ENCODE measurements around the gene RNF225. TPM values are rescaled to one million over a fixed set of nuclear protein-coding genes. Genes with fewer than 3 reads are reported as not detected.

Gene RNF225
- total and polyA plus RNA-seq, 8 donors, result not detected

GRCh38 chr19:58380037-58380661, 15.3 kb upstream of the RNF225 start:
- 5 to 6% methylated on average over 23 to 24 of the region's 24 CpGs for WGBS, 2 donors
- ATAC-seq (no peak), DNase-seq (no peak), FAIRE-seq (no peak)
- peak overlapping the region; percentile 41 to 93 (median 80) for H3K4me3 ChIP-seq
- intact Hi-C loops (cut with DNase I), result no loop called here
- H3K36me3 ChIP-seq, result no peaks in the 10 kb centered on the region
- no peaks in the 10 kb centered on the region for H3K9me3 ChIP-seq
- no peaks in the 10 kb centered on the region for H3K27me3 ChIP-seq
- peaks cover 0 to 18% (median 4%) of the 10 kb centered on the region in 3 donors for H3K4me1 ChIP-seq
- H3K27ac ChIP-seq, result peak overlapping the region; percentile 74 to 95 (median 88)
- TF ChIP-seq, protein P1, sequence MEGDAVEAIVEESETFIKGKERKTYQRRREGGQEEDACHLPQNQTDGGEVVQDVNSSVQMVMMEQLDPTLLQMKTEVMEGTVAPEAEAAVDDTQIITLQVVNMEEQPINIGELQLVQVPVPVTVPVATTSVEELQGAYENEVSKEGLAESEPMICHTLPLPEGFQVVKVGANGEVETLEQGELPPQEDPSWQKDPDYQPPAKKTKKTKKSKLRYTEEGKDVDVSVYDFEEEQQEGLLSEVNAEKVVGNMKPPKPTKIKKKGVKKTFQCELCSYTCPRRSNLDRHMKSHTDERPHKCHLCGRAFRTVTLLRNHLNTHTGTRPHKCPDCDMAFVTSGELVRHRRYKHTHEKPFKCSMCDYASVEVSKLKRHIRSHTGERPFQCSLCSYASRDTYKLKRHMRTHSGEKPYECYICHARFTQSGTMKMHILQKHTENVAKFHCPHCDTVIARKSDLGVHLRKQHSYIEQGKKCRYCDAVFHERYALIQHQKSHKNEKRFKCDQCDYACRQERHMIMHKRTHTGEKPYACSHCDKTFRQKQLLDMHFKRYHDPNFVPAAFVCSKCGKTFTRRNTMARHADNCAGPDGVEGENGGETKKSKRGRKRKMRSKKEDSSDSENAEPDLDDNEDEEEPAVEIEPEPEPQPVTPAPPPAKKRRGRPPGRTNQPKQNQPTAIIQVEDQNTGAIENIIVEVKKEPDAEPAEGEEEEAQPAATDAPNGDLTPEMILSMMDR (IDR thresholded peaks at IDR 0.05), result no peak

- ATAC-seq, result peak; percentile 91 to 94 (median 92)
- DNase-seq, result peak; percentile 95 to 100 (median 99)
- 0 to 1% methylated on average over 66 to 83 of the region's 83 CpGs for WGBS, 2 donors
- Histone ChIP-seq H3K27me3 (no peaks in the 10 kb centered on the region), H3K36me3 (no peaks in the 10 kb centered on the region), H3K4me1 (peaks cover 0 to 25% (median 9%) of the 10 kb centered on the region in 3 donors), H3K27ac (peak within 1 kb of the TSS; percentile 74 to 95 (median 88)), H3K9me3 (no peaks in the 10 kb centered on the region), H3K4me3 (peak within 1 kb of the TSS; percentile 41 to 93 (median 80))
- FAIRE-seq, result peak; percentile 96
- TF ChIP-seq, protein P1 (IDR thresholded peaks at IDR 0.05), result no peak
- intact Hi-C loops (cut with DNase I), result no loop called here
These were observed 14.6 kb upstream of the RNF225 start, which contains the start of gene ZNF837 for GRCh38 chr19:58380662-58381459. Gene ZNF837 (minus strand): TSS chr19:58381030. CDS start chr19:58369332, 11,698 bp downstream.

DNA sequence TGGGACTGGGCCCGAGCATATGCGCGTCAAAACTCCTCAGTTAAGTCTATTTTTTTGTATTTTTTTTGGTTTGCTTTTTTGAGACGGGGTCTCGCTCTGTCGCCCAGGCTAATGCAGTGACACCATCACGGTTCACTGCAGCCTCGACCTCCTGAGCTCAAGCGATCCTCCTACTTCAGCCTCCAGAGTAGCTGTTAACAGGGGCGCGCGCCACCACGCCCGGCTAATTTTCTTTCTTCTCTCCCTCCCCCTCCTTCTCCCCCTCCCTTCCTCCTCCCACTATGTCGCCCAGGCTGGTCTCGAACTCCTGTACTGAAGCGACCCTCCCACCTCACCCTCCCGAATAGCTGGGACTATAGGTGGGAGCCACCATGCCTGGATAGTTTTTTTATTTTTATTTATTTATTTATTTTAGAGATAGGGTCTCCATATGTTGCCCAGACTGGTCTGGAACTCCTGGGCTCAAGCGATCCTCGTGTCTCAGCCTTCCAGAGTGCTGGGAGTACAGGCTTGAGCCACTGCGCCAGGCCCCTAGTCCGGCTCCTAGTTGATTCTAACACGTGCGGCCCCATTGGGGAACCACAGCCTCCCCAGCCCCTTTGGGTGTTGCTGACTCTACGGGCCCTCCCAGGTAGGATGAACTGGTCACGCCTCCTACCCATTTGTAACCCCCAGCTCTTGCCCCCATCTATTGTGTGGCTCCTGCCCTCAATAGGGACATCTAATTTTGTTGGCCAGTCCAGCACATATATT, 13.8 kb upstream of the RNF225 start:
- Histone ChIP-seq H3K4me1 (peaks cover 0 to 27% (median 11%) of the 10 kb centered on the region in 3 donors), H3K27ac (peak overlapping the region; percentile 59 to 95 (median 78)), H3K36me3 (no peaks in the 10 kb centered on the region), H3K27me3 (no peaks in the 10 kb centered on the region), H3K9me3 (no peaks in the 10 kb centered on the region), H3K4me3 (peak overlapping the region; percentile 41 to 85 (median 63))
- 22 to 24% methylated on average over 26 of the region's 26 CpGs for WGBS, 2 donors
- no peak for ATAC-seq
- TF ChIP-seq, protein P1 (IDR thresholded peaks at IDR 0.05), result no peak
- DNase-seq, result peak in 4 of 6 donors; percentile 48 to 74 (median 52)
- intact Hi-C loops (cut with DNase I), result no loop called here
- FAIRE-seq, result no peak

- Histone ChIP-seq H3K4me1 (peaks cover 0 to 31% (median 11%) of the 10 kb centered on the region in 3 donors), H3K9me3 (no peaks in the 10 kb centered on the region), H3K27me3 (no peaks in the 10 kb centered on the region), H3K36me3 (no peaks in the 10 kb centered on the region), H3K4me3 (no peak overlapping the region), H3K27ac (no peak overlapping the region)
- intact Hi-C loops (cut with DNase I), result no loop called here
- DNase-seq (peak in 3 of 6 donors; percentile 35 to 53 (median 46)), ATAC-seq (no peak), FAIRE-seq (no peak)
- WGBS, 2 donors, result 90 to 96% methylated on average over 6 of the region's 6 CpGs
- TF ChIP-seq, protein P1 (IDR thresholded peaks at IDR 0.05), result no peak
These were observed 12.4 kb upstream of the RNF225 start for GRCh38 chr19:58382997-58383603.

Measured in pancreas (tissue), 10 donors.